HG03135 (cell line): Measurements from ENCODE around the gene PIGL.
A peak's percentile ranks its signal among the peaks of the same experiment; 100 is the strongest.

ENCODE experiments used
- ATAC-seq: cut with Tn5 transposase; IDR thresholded peaks from one replicate; pipeline ENCODE4 v1.9.1; 2021; ENCODE audit warnings: mild to moderate bottlenecking, moderate library complexity; ENCODE audit not compliant: unreplicated experiment

The PIGL gene

GRCh38 chr17:16352303-16352666 lies 135.3 kb downstream of the PIGL start:
- ATAC-seq = no peak

- peak; percentile 41 for ATAC-seq
These were observed 135.8 kb downstream of the PIGL start for GRCh38 chr17:16352667-16353316.

GRCh38 chr17:16353317-16354174 lies 136.5 kb downstream of the PIGL start, which contains the start of gene CENPV:
TSS of gene CENPV (minus strand) at chr17:16353469. CDS start at chr17:16353436, 33 bp downstream.
- peak; percentile 74 for ATAC-seq

GRCh38 chr17:16354585-16354984 lies 137.6 kb downstream of the PIGL start:
- ATAC-seq = no peak

- ATAC-seq = no peak
These were observed 141.4 kb downstream of the PIGL start for GRCh38 chr17:16358394-16358793.

- no peak for ATAC-seq
These were observed 144.9 kb downstream of the PIGL start for GRCh38 chr17:16361874-16362273.

- ATAC-seq = no peak
These were observed 146.9 kb downstream of the PIGL start for GRCh38 chr17:16363749-16364536.

GRCh38 chr17:16364625-16365024 lies 147.6 kb downstream of the PIGL start:
- ATAC-seq = no peak

- ATAC-seq = no peak
These were observed 154.7 kb downstream of the PIGL start for GRCh38 chr17:16371742-16372141.

- ATAC-seq = no peak
These were observed 157.3 kb downstream of the PIGL start for GRCh38 chr17:16374146-16374938.
